Measurements from ENCODE around the gene ZRANB1. TPM values are rescaled to one million over a fixed set of nuclear protein-coding genes. Genes with fewer than 3 reads are reported as not detected.

ZRANB1 gene
- total and polyA plus RNA-seq, 2 of the 4 experiments (the other 2 are of a cell fraction) = 11.2 to 24.7 TPM

DNA sequence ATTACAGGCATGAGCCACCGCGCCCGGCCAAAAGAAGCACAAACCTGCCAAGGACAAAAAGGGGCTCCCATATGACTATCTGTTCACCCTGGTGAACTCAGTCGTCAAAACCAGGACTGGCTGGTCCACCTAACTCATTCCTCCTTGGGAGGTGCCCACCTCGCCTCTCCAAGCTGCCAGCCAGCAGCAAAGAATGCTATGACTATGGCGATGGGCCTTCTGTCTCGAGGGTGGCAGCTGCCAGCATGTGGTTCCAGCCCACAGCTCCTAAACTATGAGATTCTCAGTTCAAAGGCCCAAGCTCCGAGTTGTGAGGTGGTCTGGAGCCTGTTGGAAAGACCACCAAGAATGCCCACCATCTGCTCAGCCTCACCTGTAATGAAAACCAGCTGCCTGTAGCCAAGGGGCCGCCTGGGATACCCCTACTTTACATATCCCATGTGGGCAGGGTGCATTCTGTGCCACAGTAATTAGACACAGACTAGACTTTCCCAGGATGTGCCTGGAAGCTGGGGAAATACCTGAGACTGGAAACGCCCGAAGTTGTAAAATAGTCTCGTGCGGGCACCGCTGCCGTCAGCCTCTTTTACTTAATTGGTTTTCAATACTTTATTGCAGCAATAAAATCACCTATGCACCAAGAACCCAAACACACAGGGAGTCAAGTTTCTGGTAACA lies 71.1 kb downstream of the ZRANB1 start:
- Histone ChIP-seq H3K4me3 (ENCODE audit: insufficient read depth, low read depth, low read length) (no peak overlapping the region), H2AK5ac (ENCODE audit: low read depth, low read length) (no peak overlapping the region), H2BK5ac (ENCODE audit: low read depth, low read length, poor library complexity, severe bottlenecking) (no peak overlapping the region), H3K9me1 (ENCODE audit: insufficient read depth, low read length) (peaks cover 36% of the 10 kb centered on the region), H4K91ac (ENCODE audit: insufficient read depth, low read depth, low read length) (no peak overlapping the region), H2AFZ (replicated peaks; ENCODE audit: low read length, poor library complexity) (no peak overlapping the region), H3K79me1 (ENCODE audit: low read depth in 1 of 2, low read length in 2 of 2) (peaks cover 41 to 96% of the 10 kb centered on the region in 2 experiments), H3K18ac (ENCODE audit: low read depth, low read length) (no peak overlapping the region), H3K27ac (ENCODE audit: insufficient read depth, low read length) (no peak overlapping the region), H2BK15ac (ENCODE audit: low read depth, low read length) (no peak overlapping the region), H4K20me1 (ENCODE audit: insufficient read depth, low read length) (peaks cover 88% of the 10 kb centered on the region), H3K23ac (ENCODE audit: low read depth, low read length) (no peak overlapping the region), H2BK20ac (ENCODE audit: low read depth, low read length) (no peak overlapping the region), H4K8ac (ENCODE audit: low read depth in 2 of 2, low read length in 2 of 2) (no peak overlapping the region), H3K36me3 (ENCODE audit: control insufficient read depth, insufficient read depth, low read length) (peaks cover 24% of the 10 kb centered on the region), H2AK9ac (replicated peaks; ENCODE audit: low read depth, low read length, poor library complexity) (no peak overlapping the region), H3K4me1 (ENCODE audit: control insufficient read depth, insufficient read depth, low read length) (peaks cover 3% of the 10 kb centered on the region; the same call in 1 of the 2 replicates), H3K14ac (replicated peaks; ENCODE audit: low read depth, low read length) (no peak overlapping the region), H3K27me3 (ENCODE audit: control insufficient read depth, insufficient read depth, low read length) (no peaks in the 10 kb centered on the region), H3K9me3 (ENCODE audit: control insufficient read depth, insufficient read depth, low read length) (no peaks in the 10 kb centered on the region), H3K56ac (ENCODE audit: extremely low read depth, insufficient read depth, low read length) (no peak overlapping the region), H4K5ac (ENCODE audit: low read depth, low read length) (no peak overlapping the region), H2BK120ac (ENCODE audit: low read depth, low read length) (no peak overlapping the region), H3K9ac (ENCODE audit: low read depth, low read length) (no peak overlapping the region), H3K4ac (ENCODE audit: low read depth, low read length) (no peak overlapping the region), H3K4me2 (ENCODE audit: low read depth, low read length) (no peak overlapping the region)
- ChIA-PET CTCF (no interaction called here), POLR2A (ENCODE audit: unreplicated experiment) (no interaction called here)
- no TSS peak for BruUV-seq (replicated peaks)
- DNase-seq (no peak), ATAC-seq (ENCODE audit: low read depth) (no peak)
- WGBS, 2 experiments (ENCODE audit: extremely low coverage in 2 of 2, insufficient read length in 1 of 2) = 100% methylated on average over 1 of the region's 15 CpGs; no CpG with 5 or more reads in 1 of the 2 experiments
- in situ Hi-C loops (cut with MboI; ENCODE audit: low sequenced_read_pairs) (no loop called here), intact Hi-C loops (cut with micrococcal nuclease) (no loop called here), dilution Hi-C loops (cut with HindIII; ENCODE audit: low sequenced_read_pairs, unreplicated experiment) (no loop called here)
- TF ChIP-seq, protein P1, sequence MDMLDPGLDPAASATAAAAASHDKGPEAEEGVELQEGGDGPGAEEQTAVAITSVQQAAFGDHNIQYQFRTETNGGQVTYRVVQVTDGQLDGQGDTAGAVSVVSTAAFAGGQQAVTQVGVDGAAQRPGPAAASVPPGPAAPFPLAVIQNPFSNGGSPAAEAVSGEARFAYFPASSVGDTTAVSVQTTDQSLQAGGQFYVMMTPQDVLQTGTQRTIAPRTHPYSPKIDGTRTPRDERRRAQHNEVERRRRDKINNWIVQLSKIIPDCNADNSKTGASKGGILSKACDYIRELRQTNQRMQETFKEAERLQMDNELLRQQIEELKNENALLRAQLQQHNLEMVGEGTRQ (IDR thresholded peaks at IDR 0.05; ENCODE audit: low read depth, low read length) = no peak
- TF ChIP-seq SMC3 (IDR thresholded peaks at IDR 0.05; ENCODE audit: low read depth, low read length) (no peak), RFX5 (IDR thresholded peaks at IDR 0.05; ENCODE audit: low read depth, low read length) (no peak), BHLHE40 (IDR thresholded peaks at IDR 0.05; ENCODE audit: low read depth, low read length) (no peak), MAFK (IDR thresholded peaks at IDR 0.05; ENCODE audit: low read depth, low read length) (no peak), CHD1 (IDR thresholded peaks at IDR 0.05; ENCODE audit: low read depth, low read length) (no peak), FOS (IDR thresholded peaks at IDR 0.05; ENCODE audit: low read depth, low read length) (no peak), CEBPB (IDR thresholded peaks at IDR 0.05; ENCODE audit: low read depth, low read length) (no peak), RAD21 (IDR thresholded peaks at IDR 0.05; ENCODE audit: low read length) (no peak), POLR2A (IDR thresholded peaks at IDR 0.05; ENCODE audit: low read depth, low read length) (no peak), RCOR1 (IDR thresholded peaks at IDR 0.05; ENCODE audit: insufficient replicate concordance, low read length) (no peak)
- TF ChIP-seq, protein P2, sequence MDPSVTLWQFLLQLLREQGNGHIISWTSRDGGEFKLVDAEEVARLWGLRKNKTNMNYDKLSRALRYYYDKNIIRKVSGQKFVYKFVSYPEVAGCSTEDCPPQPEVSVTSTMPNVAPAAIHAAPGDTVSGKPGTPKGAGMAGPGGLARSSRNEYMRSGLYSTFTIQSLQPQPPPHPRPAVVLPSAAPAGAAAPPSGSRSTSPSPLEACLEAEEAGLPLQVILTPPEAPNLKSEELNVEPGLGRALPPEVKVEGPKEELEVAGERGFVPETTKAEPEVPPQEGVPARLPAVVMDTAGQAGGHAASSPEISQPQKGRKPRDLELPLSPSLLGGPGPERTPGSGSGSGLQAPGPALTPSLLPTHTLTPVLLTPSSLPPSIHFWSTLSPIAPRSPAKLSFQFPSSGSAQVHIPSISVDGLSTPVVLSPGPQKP (IDR thresholded peaks at IDR 0.05; ENCODE audit: borderline replicate concordance, low read depth, low read length) = no peak

Measured in IMR-90 (cell line).